ENCODE results near the gene PSMG4.

Gene PSMG4

DNA sequence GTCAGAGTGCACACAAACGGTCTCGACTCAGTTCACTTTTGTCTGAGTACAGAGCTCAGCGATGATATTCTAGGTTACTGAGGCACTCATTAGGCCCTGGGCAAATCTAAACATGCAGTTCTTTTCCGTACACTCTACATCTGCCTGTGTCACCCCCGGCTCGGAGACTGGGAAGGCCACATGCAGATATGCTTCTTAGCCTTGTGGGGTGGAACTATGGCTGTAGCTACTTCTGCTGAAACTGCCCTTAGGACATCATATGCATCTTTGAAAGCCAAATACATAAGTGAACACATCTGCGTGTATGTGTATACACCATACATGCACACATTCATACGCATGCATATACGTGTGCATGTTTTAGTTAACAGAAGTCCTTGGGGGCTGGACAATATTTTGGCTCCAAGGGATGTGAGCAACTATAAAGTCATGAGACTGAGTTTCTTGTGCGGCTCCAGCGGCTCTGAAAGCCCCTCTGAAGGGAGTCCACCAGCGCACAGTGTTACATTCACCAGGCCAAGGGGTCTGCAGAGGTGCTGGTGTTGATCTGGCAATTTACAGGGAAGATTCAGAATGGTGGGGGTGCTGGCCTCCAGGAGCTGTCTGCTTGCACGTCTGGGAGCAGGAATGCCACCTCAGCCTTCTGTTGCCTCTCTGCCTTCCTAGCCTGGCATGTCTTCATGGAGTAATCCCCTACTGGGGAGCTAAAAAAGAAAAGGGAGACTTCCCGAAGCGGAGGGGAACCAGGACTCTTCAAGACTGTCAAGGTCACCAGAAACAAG, 31.6 kb downstream of the PSMG4 start:
- no peak for DNase-seq (ENCODE audit: low read depth)

- DNase-seq (ENCODE audit: low read depth) = no peak
Observed at GRCh38 chr6:3290931-3291211, 32.1 kb downstream of the PSMG4 start.

GRCh38 chr6:3291346-3291745, 32.6 kb downstream of the PSMG4 start:
- no peak for DNase-seq (ENCODE audit: low read depth)

DNA sequence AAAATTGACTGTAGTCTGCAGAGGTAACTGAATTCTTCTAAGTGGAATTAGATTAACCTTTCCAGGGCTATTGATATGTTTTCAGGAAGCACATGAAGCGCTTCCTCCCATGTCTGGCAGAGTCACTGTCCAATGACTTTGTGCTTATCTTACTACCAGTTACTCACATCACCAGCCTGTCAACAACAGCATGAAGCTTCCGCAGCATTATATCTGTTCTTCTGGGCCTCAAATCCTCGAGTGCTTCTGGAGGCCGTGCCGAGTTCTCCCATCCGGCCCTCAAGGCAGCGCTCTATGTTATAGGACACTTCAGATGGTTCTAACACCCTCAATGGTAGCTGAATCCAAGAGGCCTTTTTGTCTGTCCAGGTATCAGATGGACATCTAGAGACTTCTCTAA, 33.2 kb downstream of the PSMG4 start:
- DNase-seq (ENCODE audit: low read depth) = no peak

GRCh38 chr6:3292431-3293197, 33.9 kb downstream of the PSMG4 start:
- no peak for DNase-seq (ENCODE audit: low read depth)

DNA sequence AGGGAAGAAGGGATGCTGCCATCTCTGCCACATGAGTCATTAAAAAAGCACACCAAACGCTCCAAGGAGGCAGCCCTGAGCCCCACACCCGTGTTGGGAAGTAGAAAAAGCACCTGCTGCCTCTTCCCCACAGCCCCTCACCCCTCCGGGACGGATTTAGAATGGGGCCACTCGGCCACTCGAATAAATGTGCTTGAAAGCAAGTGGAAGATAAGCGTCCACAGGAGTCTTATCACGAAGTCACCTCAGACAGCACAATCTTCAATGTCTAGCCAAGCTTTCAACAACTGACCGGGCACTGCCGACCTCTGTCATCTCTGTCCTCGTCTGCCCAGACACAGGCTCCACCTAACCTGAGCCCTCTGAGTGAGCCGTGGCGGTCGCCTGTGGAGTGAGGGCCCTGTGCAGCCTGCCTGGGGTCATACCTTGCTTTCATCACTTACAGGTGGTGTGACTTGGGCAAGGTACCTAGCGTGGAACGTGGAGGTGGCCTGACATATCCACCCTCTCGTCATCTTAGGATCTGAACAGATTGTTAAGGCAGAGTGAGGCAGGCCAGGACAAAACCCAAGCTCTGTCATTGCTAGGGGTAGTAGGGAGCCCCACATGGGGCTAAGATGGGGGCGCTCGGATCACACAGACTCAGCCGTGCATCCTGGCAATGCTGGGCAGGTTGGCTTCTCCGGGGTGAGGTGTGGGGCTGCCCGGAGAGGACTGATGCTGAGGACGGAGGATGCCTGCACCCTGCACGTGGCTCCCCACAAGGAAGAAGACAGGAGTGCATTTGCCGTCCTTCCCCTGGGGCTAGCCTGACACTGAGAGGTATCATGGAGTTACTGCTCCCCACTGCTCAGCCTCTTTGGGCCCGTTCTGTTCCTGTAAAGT, 34.8 kb downstream of the PSMG4 start:
- DNase-seq (ENCODE audit: low read depth) = no peak

- no peak for DNase-seq (ENCODE audit: low read depth)
Observed at GRCh38 chr6:3294396-3294795, 35.6 kb downstream of the PSMG4 start.

DNA sequence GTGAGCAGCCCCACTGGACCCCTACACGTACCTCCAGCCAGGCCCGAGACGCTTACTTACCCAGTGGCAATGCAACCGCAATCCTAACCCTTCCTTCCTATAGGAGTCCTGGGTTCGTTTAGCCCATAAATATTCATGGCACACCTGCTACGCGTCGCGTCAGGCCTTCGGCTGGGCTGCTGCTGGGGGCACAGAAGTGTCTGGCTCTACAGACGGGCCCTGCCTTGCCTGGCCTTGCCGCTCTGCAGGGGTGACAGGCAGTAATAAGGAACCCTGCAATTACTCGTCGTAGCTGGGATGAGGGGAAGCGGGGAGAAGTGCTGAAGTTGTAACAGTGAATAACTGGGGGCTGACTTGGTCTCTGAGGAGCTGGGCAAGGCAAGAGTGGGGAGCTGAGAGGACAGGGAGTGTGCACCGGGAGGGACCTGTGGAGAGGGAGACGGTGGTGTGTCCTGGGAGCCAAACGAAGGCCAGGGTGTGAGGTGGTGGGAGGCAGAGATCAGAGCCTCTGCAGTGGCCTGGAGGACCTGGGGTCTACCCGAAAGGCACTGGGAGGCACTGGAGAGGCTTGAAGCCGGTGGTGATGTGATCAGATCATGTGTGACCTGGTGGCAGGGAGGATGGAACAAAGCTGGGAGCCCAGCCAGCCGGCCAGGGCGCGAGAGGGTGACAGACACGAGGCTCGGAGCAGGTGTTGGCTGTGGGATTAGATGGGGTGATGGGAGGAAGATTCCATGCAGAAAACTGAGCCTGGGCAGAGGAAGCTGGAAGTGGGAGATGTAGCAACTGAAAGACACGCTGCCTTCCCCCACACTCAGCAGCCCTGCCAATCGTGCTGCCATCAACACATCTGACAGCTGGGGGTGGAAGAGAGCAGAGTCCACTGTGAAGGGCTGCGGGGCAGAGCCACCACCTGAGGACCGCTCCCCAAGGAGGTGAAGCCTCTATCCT, 36.4 kb downstream of the PSMG4 start:
- peak; percentile 8 for DNase-seq (ENCODE audit: low read depth)

- no peak for DNase-seq (ENCODE audit: low read depth)
Observed at GRCh38 chr6:3296078-3296477, 37.3 kb downstream of the PSMG4 start.

DNA sequence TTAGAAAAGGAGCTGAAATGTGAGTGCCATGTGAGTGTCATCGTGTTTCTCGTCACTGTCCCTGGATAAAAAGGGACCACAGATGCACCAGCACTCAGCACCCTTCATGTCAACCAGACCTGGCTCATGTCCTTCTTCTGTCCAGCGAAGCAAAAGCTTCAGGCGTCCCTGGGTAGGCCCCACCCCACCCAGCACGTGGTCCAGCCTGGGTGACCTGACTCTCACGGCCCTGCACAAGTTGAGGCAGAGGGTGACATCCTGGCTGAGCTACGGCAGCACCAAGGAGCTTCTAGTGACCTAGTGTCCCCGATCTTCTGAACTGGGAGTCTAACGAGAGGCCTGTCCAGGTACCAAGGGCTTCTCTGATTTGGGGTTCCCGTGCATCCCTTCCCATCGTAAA, 37.8 kb downstream of the PSMG4 start:
- DNase-seq (ENCODE audit: low read depth) = no peak

GRCh38 chr6:3297006-3297405, 38.3 kb downstream of the PSMG4 start:
- DNase-seq (ENCODE audit: low read depth) = peak; percentile 17

DNA sequence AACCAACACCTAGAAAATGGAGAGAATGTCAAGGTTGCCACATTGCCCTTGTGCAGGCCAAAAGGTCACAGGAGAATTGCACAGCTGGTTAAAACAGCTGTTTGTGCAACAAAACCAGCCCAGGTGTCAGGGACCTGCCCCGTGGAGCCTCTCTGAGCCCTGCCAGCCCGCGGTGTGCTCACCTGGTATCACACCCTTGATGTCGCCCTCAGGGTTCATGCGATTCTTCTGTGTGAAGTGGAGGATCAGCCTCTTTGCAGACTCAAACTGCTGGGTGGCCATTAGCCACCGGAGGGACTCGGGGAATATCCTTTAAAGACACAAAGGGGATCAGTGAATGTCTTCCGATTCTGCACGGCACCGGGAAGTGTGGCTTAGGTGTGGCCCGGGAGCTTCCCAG, 39.2 kb downstream of the PSMG4 start:
- DNase-seq (ENCODE audit: low read depth) = no peak

DNA sequence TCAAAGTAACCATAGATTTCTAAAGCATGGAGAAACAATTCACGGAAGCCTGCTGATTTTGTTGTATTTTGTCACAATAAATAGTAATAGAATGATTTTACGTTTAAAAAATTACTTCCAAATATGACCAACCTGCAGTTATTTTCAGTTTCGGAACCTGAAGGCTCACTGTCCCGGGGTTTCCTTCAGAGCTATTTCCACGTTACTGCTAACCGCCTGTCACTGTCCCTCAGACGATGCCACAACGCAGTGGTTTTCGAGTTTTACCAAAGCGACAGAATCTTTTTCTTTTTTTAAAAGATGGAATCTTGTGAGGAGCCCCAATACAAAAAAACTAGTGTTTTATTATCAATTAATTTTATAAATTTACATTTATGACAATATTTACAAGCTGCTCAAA, 40.5 kb downstream of the PSMG4 start:
- no peak for DNase-seq (ENCODE audit: low read depth)

DNA sequence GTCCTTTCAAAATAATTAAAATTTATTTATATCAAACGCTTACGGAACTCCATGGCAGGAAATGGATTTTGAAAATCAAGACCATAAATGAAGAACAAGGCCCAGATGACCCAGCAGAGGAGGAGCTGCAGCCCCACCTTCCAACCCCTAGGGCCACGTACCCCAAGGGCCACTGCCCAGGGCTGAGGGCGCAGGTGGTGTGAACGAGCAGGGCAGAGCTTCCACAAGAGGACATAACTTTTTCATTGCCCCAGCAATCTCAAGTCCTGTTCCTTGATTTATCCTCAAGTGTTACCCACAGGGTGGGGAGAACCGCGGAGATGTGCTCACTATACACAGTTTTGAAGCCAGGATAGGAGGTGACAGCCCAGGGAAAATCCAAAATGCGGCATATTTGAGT, 42.8 kb downstream of the PSMG4 start:
- DNase-seq (ENCODE audit: low read depth) = no peak

DNA sequence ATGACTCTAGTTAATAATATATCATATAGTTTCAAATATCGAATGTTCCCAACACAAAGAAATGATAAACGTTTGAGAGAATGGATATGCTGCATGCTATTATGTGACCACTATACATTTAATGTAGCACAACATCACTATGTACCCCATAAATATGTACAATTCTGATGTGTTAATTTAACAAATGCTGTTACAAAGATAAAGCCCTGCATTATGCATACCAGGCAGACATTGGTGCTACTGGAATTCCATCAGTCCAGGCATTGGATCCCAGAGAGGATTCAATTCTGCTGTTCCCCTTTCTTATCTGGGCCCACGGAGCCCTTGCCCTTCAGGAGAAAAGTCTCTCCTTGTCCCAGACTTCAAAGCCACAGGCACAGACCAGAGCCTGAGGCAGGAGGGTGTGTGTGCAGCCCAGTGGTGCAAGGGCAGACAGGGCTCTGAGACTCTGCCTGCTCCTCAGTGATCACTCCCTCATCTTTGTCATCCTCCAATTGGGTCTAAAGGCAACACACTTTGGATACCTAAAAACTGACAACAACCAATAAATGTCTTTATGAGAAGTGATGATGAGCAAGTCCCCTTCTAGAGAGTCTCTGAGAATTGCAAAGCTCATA, 45.2 kb downstream of the PSMG4 start:
- no peak for DNase-seq (ENCODE audit: low read depth)

DNA sequence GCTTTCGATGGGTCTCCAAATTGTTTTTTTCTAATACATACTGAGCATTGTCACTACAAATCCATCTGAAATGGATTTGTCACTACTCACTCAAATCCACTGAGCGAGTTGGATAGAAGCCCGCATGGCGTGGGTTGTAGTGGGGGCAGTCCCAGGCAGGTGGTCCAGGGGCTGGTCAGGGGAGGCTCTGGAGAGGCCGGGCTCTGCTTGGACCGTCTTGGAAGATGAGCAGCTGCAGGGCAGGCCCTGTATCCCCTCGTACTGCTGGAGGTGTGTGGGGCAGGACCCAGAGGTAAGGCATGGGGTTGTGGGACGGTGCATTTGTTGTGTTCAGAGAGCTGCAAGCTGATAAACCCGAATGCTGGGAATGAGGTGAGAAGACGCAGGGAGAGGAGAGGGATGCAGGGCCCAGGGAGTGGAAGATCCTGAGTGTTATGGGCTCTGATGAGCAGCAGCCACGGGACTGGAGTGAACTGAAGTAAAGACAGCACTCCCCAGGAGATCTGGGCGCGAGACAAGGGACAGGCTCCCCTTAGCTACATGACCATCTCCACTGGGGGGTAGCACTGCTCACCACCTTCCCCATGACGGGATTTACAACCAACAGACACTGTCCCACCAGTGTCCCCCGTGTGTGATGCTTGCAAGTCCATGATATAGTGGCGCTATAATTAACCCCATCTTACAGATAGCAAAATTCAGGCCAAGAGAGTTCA, 45.9 kb downstream of the PSMG4 start:
- DNase-seq (ENCODE audit: low read depth) = no peak

DNA sequence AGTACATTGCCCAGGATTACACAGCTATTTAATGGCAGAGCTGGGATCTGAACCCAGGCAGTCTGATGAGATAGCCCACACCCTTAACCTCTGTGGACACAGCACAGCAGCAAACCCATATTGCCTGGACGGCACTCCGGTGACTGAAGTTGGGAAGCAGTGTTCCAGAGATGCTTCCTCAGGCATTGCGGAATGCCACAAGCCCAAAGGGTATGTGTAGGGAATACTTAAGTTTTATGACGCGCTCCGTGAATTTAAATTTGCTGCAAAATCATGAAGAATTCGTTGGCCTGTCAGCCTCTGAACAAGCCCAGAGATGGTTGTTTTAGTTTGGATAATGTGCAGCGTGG, 46.4 kb downstream of the PSMG4 start:
- DNase-seq (ENCODE audit: low read depth) = no peak

- DNase-seq (ENCODE audit: low read depth) = no peak
Observed at GRCh38 chr6:3305831-3306230, 47.1 kb downstream of the PSMG4 start.

- no peak for DNase-seq (ENCODE audit: low read depth)
Observed at GRCh38 chr6:3306848-3307247, 48.1 kb downstream of the PSMG4 start.

DNA sequence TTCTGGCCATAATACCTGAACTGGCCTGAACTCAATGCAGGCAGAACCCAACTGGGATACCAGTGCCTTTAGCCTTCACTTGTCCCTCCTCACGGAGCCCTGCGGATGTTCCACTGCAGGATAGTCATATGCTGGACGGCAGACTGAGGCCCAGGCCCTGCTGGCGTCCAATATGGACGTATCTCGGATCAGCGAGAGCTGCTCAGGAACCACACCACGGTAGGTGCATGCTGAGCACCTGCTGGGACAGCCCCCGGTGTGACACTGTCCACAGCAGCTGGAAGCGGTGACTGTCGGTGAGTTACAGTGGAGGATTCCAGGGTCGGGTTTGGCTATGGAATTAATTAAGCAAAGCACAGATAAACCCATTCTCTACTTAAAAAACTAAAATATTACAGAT, 48.7 kb downstream of the PSMG4 start:
- DNase-seq (ENCODE audit: low read depth) = no peak

DNA sequence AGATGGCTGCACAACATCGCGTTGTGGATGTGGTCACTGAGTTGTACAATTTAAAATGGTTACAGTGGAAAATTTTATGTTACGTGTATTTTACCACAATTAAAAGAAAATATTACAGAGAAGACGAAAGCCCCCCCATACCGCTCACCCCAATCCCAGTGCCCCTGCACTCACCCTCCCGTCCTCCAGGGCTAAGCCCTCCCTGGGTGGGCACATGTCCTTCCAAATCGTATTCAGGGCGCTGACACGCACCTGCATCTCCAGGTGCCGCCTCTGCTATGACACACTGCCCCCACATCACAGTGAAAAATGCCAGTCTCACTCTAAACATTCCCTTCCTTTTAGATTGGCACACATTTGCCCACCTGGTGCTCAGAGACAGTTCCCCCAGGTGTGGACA, 49.4 kb downstream of the PSMG4 start:
- DNase-seq (ENCODE audit: low read depth) = no peak

Data from iris pigment epithelial cell (primary cell).